ENCODE data around the gene ATG7.

- TF ChIP-seq SMC3 (IDR thresholded peaks at IDR 0.05) (no peak), POLR2A (IDR thresholded peaks at IDR 0.05; ENCODE audit: low read length) (no peak), EP300 (IDR thresholded peaks at IDR 0.05) (no peak), POLR2AphosphoS2 (conservative IDR thresholded peaks at IDR 0.05; ENCODE audit: low read length) (no peak), MYC (IDR thresholded peaks at IDR 0.05; ENCODE audit: borderline replicate concordance, low read length) (no peak), ZFP36 (IDR thresholded peaks at IDR 0.05; ENCODE audit: borderline replicate concordance, partially characterized antibody) (no peak), CTCF (IDR thresholded peaks at IDR 0.05) (no peak), USF2 (IDR thresholded peaks at IDR 0.05) (no peak), REST (IDR thresholded peaks at IDR 0.05) (no peak), NR3C1 (IDR thresholded peaks at IDR 0.05) (no peak), MAFK (IDR thresholded peaks at IDR 0.05; ENCODE audit: partially characterized antibody) (no peak)
These were observed 334.8 kb downstream of the ATG7 start for GRCh38 chr3:11606865-11607440.

Data from A549 (cell line).